HEK293 (cell line): ENCODE results near the gene TAS1R3.
A peak's percentile ranks its signal among the peaks of the same experiment; 100 is the strongest.

Experiments
- CTCF ChIA-PET: fragments of 350-600 bp; formaldehyde crosslinking; extraction: SDS; loops from one replicate; lab custom pipeline; 2021; ENCODE audit warnings: antibody characterized with exemption; lab: Yijun Ruan, JAX
- POLR2A ChIA-PET: fragments of 300-600 bp; formaldehyde crosslinking; extraction: SDS; loops from one replicate; lab custom pipeline; 2020; ENCODE audit warnings: antibody characterized with exemption, inconsistent platforms; lab: Yijun Ruan, JAX
- H3K27ac ChIP-seq: fragments of 200-500 bp; sonication (Bioruptor generic); 2 replicates; pipeline ENCODE4 v1.5.1; 2014; ENCODE audit warnings: low read depth, low read length, control low read depth, inconsistent platforms; ENCODE audit errors: extremely low read depth
- H3K36me3 ChIP-seq, 2 experiments: fragments of 200-500 bp in 1 of 2; sonication (Bioruptor generic) in 1 of 2; 1 replicate in 1 of 2; 2 replicates in 1 of 2; pipeline ENCODE4 v1.5.1; 2014 to 2017; ENCODE audit warnings: inconsistent platforms in 2 of 2, low read length in 2 of 2; ENCODE audit not compliant: control insufficient read depth in 2 of 2, insufficient read depth in 1 of 2
- H3K4me1 ChIP-seq: fragments of 200-500 bp; sonication (Bioruptor generic); 2 replicates; pipeline ENCODE4 v1.5.1; 2014; ENCODE audit warnings: mild to moderate bottlenecking, low read length, inconsistent platforms; ENCODE audit not compliant: control insufficient read depth, insufficient read depth
- H3K4me3 ChIP-seq: 2 replicates; pipeline ENCODE4 v1.5.1; 2011; ENCODE audit warnings: low read depth, mild to moderate bottlenecking, control low read depth, low read length, moderate library complexity
- H3K9me3 ChIP-seq: fragments of 200-500 bp; sonication (Bioruptor generic); 2 replicates; pipeline ENCODE4 v1.5.1; 2014; ENCODE audit warnings: low read depth, low read length, inconsistent platforms; ENCODE audit not compliant: control insufficient read depth, insufficient read depth
- GFI1B ChIP-seq: fragments of 450-650 bp; formaldehyde crosslinking; IDR thresholded peaks from 2 replicates; pipeline ENCODE4 v1.5.1; 2016; ENCODE audit warnings: missing biosample characterization, missing genetic modification characterization
- GLIS1 ChIP-seq: fragments of 450-650 bp; formaldehyde crosslinking; IDR thresholded peaks from 2 replicates; pipeline ENCODE4 v1.5.1; 2016; ENCODE audit warnings: missing biosample characterization, missing genetic modification characterization
- HIC1 ChIP-seq: fragments of 450-650 bp; formaldehyde crosslinking; IDR thresholded peaks from 2 replicates; pipeline ENCODE4 v1.5.1; 2016; ENCODE audit warnings: missing biosample characterization, missing genetic modification characterization
- HOXA7 ChIP-seq: sonication (generic); formaldehyde crosslinking; IDR thresholded peaks from 2 replicates; pipeline ENCODE4 v1.8.1; 2022; ENCODE audit warnings: missing genetic modification reagents, borderline replicate concordance
- KLF1 ChIP-seq: fragments of 450-650 bp; formaldehyde crosslinking; IDR thresholded peaks from 2 replicates; pipeline ENCODE4 v1.5.1; 2016; ENCODE audit warnings: missing biosample characterization, missing genetic modification characterization
- KLF10 ChIP-seq: fragments of 450-650 bp; IDR thresholded peaks from 2 replicates; pipeline ENCODE4 v1.5.1; 2018; ENCODE audit warnings: missing biosample characterization, mild to moderate bottlenecking, missing genetic modification characterization
- KLF9 ChIP-seq: fragments of 450-650 bp; formaldehyde crosslinking; IDR thresholded peaks from 2 replicates; pipeline ENCODE4 v1.5.1; 2016; ENCODE audit warnings: missing biosample characterization, missing genetic modification characterization, low read depth
- RBAK ChIP-seq: fragments of 450-650 bp; formaldehyde crosslinking; IDR thresholded peaks from 2 replicates; pipeline ENCODE4 v1.5.1; 2016; ENCODE audit warnings: missing biosample characterization, missing genetic modification characterization
- SP7 ChIP-seq: fragments of 450-650 bp; formaldehyde crosslinking; IDR thresholded peaks from 2 replicates; pipeline ENCODE4 v1.5.1; 2016; ENCODE audit warnings: missing biosample characterization, missing genetic modification characterization
- ZBTB1 ChIP-seq: fragments of 450-650 bp; formaldehyde crosslinking; IDR thresholded peaks from 2 replicates; pipeline ENCODE4 v1.5.1; 2016; ENCODE audit warnings: missing biosample characterization, missing genetic modification characterization
- ZBTB44 ChIP-seq: fragments of 450-650 bp; IDR thresholded peaks from 2 replicates; pipeline ENCODE4 v1.5.1; 2018; ENCODE audit warnings: missing biosample characterization, mild to moderate bottlenecking, missing genetic modification characterization
- ZNF169 ChIP-seq: fragments of 450-650 bp; formaldehyde crosslinking; IDR thresholded peaks from 2 replicates; pipeline ENCODE4 v1.5.1; 2016; ENCODE audit warnings: missing biosample characterization, missing genetic modification characterization
- ZNF174 ChIP-seq: fragments of 450-650 bp; formaldehyde crosslinking; IDR thresholded peaks from 2 replicates; pipeline ENCODE4 v1.5.0; 2017; ENCODE audit warnings: missing biosample characterization, mild to moderate bottlenecking, missing genetic modification characterization
- ZNF211 ChIP-seq: fragments of 450-650 bp; formaldehyde crosslinking; IDR thresholded peaks from 2 replicates; pipeline ENCODE4 v1.5.1; 2016; ENCODE audit warnings: low read depth, missing biosample characterization, missing genetic modification characterization
- ZNF274 ChIP-seq, 2 experiments: fragments of 200-500 bp in 1 of 2; fragments of 450-650 bp in 1 of 2; sonication (Bioruptor generic) in 1 of 2; formaldehyde crosslinking in 1 of 2; IDR thresholded peaks; 2 replicates each; pipeline versions ENCODE4 v1.5.1 to v1.6.1; 2014 to 2016; ENCODE audit warnings: borderline replicate concordance in 1 of 2, inconsistent platforms in 1 of 2, low read length in 1 of 2, missing biosample characterization in 1 of 2, missing genetic modification characterization in 1 of 2
- ZNF362 ChIP-seq: fragments of 450-650 bp; formaldehyde crosslinking; IDR thresholded peaks from 2 replicates; pipeline ENCODE4 v1.5.1; 2016; ENCODE audit warnings: missing biosample characterization, missing genetic modification characterization
- ZNF513 ChIP-seq: fragments of 450-650 bp; IDR thresholded peaks from 2 replicates; pipeline ENCODE4 v1.5.1; 2018; ENCODE audit warnings: missing biosample characterization, missing genetic modification characterization
- ZNF571 ChIP-seq: fragments of 450-650 bp; formaldehyde crosslinking; IDR thresholded peaks from 2 replicates; pipeline ENCODE4 v1.5.0; 2017; ENCODE audit warnings: missing biosample characterization, missing genetic modification characterization
- ZNF610 ChIP-seq: fragments of 450-650 bp; formaldehyde crosslinking; IDR thresholded peaks from 2 replicates; pipeline ENCODE4 v1.5.1; 2016; ENCODE audit warnings: missing biosample characterization, missing genetic modification characterization, borderline replicate concordance
- ZNF623 ChIP-seq: fragments of 450-650 bp; formaldehyde crosslinking; IDR thresholded peaks from 2 replicates; pipeline ENCODE4 v1.5.1; 2016; ENCODE audit warnings: missing biosample characterization, missing genetic modification characterization
- ZNF747 ChIP-seq: fragments of 450-650 bp; formaldehyde crosslinking; IDR thresholded peaks from 2 replicates; pipeline ENCODE4 v1.5.1; 2016; ENCODE audit warnings: missing biosample characterization, missing genetic modification characterization
- ZNF768 ChIP-seq: fragments of 450-650 bp; formaldehyde crosslinking; IDR thresholded peaks from 2 replicates; pipeline ENCODE4 v1.5.1; 2018; ENCODE audit warnings: missing biosample characterization, mild to moderate bottlenecking, missing genetic modification characterization
- ZNF792 ChIP-seq: fragments of 450-650 bp; formaldehyde crosslinking; IDR thresholded peaks from 2 replicates; pipeline ENCODE4 v1.5.1; 2016; ENCODE audit warnings: missing biosample characterization, missing genetic modification characterization
- ZNF830 ChIP-seq: fragments of 450-650 bp; IDR thresholded peaks from 2 replicates; pipeline ENCODE4 v1.5.0; 2018; ENCODE audit warnings: missing biosample characterization, missing genetic modification characterization, low read depth, mild to moderate bottlenecking, moderate library complexity
- ZNF837 ChIP-seq: fragments of 450-650 bp; formaldehyde crosslinking; IDR thresholded peaks from 2 replicates; pipeline ENCODE4 v1.5.1; 2016; ENCODE audit warnings: missing biosample characterization, missing genetic modification characterization
- ZSCAN4 ChIP-seq: fragments of 450-650 bp; formaldehyde crosslinking; IDR thresholded peaks from 2 replicates; pipeline ENCODE4 v1.5.1; 2017; ENCODE audit warnings: missing biosample characterization, missing genetic modification characterization

Gene TAS1R3

GRCh38 chr1:1336446-1336845 lies 5.4 kb downstream of the TAS1R3 start (continued):
- no peak for TF ChIP-seq ZSCAN4 (tag by site-specific recombination)

GRCh38 chr1:1336931-1337792 lies 6.1 kb downstream of the TAS1R3 start:
- Histone ChIP-seq H3K9me3 (no peaks in the 10 kb centered on the region), H3K36me3 (peaks cover 0 to 79% of the 10 kb centered on the region in 2 experiments; a peak in 2 of 3 replicates), H3K4me1 (no peaks in the 10 kb centered on the region), H3K4me3 (no peak overlapping the region), H3K27ac (no peak overlapping the region)
- ChIA-PET POLR2A (interaction anchor here (0.9 to 2.4 kb wide), 4 partner anchors 9 to 25 kb away, joined by 3 to 7 read pairs (median 4); no protein-coding TSS in a partner anchor), CTCF (interaction anchor here (0.6 kb wide), 1 partner anchor 277 kb away, joined by 3 read pairs; no protein-coding TSS in a partner anchor)
- TF ChIP-seq ZNF830 (tag by site-specific recombination) (no peak), ZNF792 (tag by site-specific recombination) (no peak), GFI1B (tag by site-specific recombination) (no peak), SP7 (tag by site-specific recombination) (no peak), ZNF362 (tag by site-specific recombination) (no peak), ZNF571 (tag by site-specific recombination) (no peak), KLF10 (no peak), ZNF768 (tag by site-specific recombination) (no peak), ZBTB44 (no peak), GLIS1 (tag by site-specific recombination) (peak; percentile 57), ZNF211 (tag by site-specific recombination) (no peak), KLF1 (peak; percentile 63), ZSCAN4 (tag by site-specific recombination) (no peak), ZNF747 (tag by site-specific recombination) (no peak), KLF9 (tag by site-specific recombination) (0 out of 2 replicates have a peak, but pooled peaks have one; percentile 25), HOXA7 (CRISPR knock-in tag) (no peak), RBAK (tag by site-specific recombination) (no peak), ZNF623 (no peak), ZNF174 (no peak), ZBTB1 (tag by site-specific recombination) (no peak), ZNF837 (tag by site-specific recombination) (no peak), HIC1 (tag by site-specific recombination) (peak; percentile 16; the same call in 1 of the 2 replicates), ZNF513 (tag by site-specific recombination) (no peak), ZNF169 (tag by site-specific recombination) (no peak), ZNF274 (IDR thresholded peaks at IDR 0.05; ENCODE audit: low read length) (no peak), ZNF274 (tag by site-specific recombination; IDR thresholded peaks at IDR 0.05; ENCODE audit: borderline replicate concordance) (no peak), ZNF610 (tag by site-specific recombination) (no peak)
